Peyer's patch (tissue), 4 donors: ENCODE measurements around the gene PPP2R2D.

Experiments
- POLR2A ChIP-seq, 2 donors: fragments of 450-650 bp; IDR thresholded peaks; one replicate each; pipeline ENCODE4 v1.5.1; 2017; ENCODE audit warnings: antibody characterized with exemption in 2 of 2, mild to moderate bottlenecking in 2 of 2, moderate library complexity in 2 of 2
- TF ChIP-seq, protein P1 (sequence below), 6 experiments: fragments of 450-650 bp in 4 of 6; fragments of 200-600 bp in 2 of 6; sonication (generic) in 1 of 6; IDR thresholded peaks; one replicate each; pipeline ENCODE4 v1.5.1; 2017 to 2019; ENCODE audit warnings: antibody characterized with exemption in 6 of 6, mild to moderate bottlenecking in 3 of 6, moderate library complexity in 1 of 6

DNA sequence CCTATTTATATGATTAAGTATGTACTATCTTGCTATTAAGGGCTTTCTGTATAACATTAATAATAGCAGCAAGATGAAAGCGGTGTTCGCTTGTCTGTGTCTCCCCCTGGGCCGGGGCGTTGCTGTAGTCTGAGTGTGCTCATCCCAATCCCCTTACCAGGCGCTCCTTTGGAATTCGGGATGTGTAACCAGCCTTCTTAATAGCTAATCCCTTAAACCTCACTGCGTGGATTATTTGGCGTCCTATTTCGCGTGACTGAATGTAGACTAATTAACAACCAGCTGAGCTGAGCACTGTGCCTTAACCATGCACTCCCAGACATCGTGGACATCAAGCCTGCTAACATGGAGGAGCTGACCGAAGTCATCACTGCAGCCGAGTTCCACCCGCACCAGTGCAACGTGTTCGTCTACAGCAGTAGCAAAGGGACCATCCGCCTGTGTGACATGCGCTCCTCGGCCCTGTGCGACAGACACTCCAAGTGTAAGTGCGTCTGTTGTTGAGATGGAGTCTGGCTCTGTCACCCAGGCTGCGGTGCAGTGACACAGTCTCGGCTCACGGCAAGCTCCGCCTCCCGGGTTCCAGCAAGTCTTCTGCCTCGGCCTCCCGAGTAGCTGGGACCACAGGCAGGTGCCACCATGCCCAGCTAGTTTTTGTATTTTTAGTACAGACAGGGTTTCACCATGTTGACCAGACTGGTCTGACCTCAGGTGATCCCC, 44.3 kb downstream of the PPP2R2D start:
- TF ChIP-seq, protein P1, sequence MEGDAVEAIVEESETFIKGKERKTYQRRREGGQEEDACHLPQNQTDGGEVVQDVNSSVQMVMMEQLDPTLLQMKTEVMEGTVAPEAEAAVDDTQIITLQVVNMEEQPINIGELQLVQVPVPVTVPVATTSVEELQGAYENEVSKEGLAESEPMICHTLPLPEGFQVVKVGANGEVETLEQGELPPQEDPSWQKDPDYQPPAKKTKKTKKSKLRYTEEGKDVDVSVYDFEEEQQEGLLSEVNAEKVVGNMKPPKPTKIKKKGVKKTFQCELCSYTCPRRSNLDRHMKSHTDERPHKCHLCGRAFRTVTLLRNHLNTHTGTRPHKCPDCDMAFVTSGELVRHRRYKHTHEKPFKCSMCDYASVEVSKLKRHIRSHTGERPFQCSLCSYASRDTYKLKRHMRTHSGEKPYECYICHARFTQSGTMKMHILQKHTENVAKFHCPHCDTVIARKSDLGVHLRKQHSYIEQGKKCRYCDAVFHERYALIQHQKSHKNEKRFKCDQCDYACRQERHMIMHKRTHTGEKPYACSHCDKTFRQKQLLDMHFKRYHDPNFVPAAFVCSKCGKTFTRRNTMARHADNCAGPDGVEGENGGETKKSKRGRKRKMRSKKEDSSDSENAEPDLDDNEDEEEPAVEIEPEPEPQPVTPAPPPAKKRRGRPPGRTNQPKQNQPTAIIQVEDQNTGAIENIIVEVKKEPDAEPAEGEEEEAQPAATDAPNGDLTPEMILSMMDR (IDR thresholded peaks at IDR 0.05) = no peak
- TF ChIP-seq POLR2A (IDR thresholded peaks at IDR 0.05) = no peak
